CD14-positive monocyte (primary cell): ENCODE data around the gene PLXDC1. TPM values are rescaled to one million over a fixed set of nuclear protein-coding genes. Genes with fewer than 3 reads are reported as not detected.

Source experiments
- DNase-seq, 3 donors: peaks; one replicate each; pipeline ENCODE4 v3.0.0-alpha.2; 2011 to 2022
- H2AFZ ChIP-seq: 2 replicates; pipeline ENCODE4 v1.6.0; 2012; ENCODE audit warnings: mild to moderate bottlenecking, low read depth, low read length, inconsistent platforms; ENCODE audit not compliant: insufficient read depth, poor library complexity, severe bottlenecking
- H3K27ac ChIP-seq, 2 donors: 1 replicate in 1 of 2; 2 replicates in 1 of 2; pipeline ENCODE4 v1.5.1; 2012 to 2013; ENCODE audit warnings: low read length in 2 of 2, control low read depth in 1 of 2, inconsistent platforms in 1 of 2, low read depth in 1 of 2, mild to moderate bottlenecking in 1 of 2
- H3K27me3 ChIP-seq, 2 donors: one replicate each; pipeline versions ENCODE4 v1.6.0 to v1.6.1; 2011 to 2013; ENCODE audit warnings: low read length in 2 of 2; ENCODE audit not compliant: control insufficient read depth in 2 of 2, insufficient read depth in 2 of 2
- H3K36me3 ChIP-seq, 2 donors: replicated peaks in 1 of 2; 1 replicate in 1 of 2; 2 replicates in 1 of 2; pipeline versions ENCODE4 v1.5.1 to v1.6.1; 2012 to 2013; ENCODE audit warnings: low read length in 2 of 2, control low read depth in 1 of 2, inconsistent platforms in 1 of 2, mild to moderate bottlenecking in 1 of 2; ENCODE audit not compliant: insufficient read depth in 2 of 2, control insufficient read depth in 1 of 2
- H3K4me1 ChIP-seq, 2 donors: 1 replicate in 1 of 2; 2 replicates in 1 of 2; pipeline versions ENCODE4 v1.5.1 to v1.6.1; 2012 to 2013; ENCODE audit warnings: low read length in 2 of 2, control low read depth in 1 of 2, inconsistent platforms in 1 of 2, mild to moderate bottlenecking in 1 of 2, moderate library complexity in 1 of 2; ENCODE audit not compliant: insufficient read depth in 2 of 2, control insufficient read depth in 1 of 2
- H3K4me2 ChIP-seq: replicated peaks from 2 replicates; pipeline ENCODE3; 2012; ENCODE audit warnings: low read length, moderate library complexity, mild to moderate bottlenecking; ENCODE audit not compliant: poor library complexity, severe bottlenecking; ENCODE audit errors: extremely low read depth
- H3K4me3 ChIP-seq, 3 experiments: fragments of 200-600 bp in 1 of 3; sonication (generic) in 1 of 3; replicated peaks in 1 of 3; 1 replicate in 2 of 3; 2 replicates in 1 of 3; pipeline ENCODE4 v1.5.1; 2011 to 2013; ENCODE audit warnings: low read length in 3 of 3, mild to moderate bottlenecking in 3 of 3, control low read depth in 2 of 3, low read depth in 2 of 3, inconsistent platforms in 1 of 3, moderate library complexity in 1 of 3
- H3K79me2 ChIP-seq: 2 replicates; pipeline ENCODE4 v1.6.0; 2012; ENCODE audit warnings: mild to moderate bottlenecking, control low read depth, inconsistent platforms, low read length, moderate library complexity; ENCODE audit not compliant: insufficient read depth
- H3K9ac ChIP-seq: 2 replicates; pipeline ENCODE4 v1.6.0; 2017; ENCODE audit warnings: low read length, mild to moderate bottlenecking; ENCODE audit not compliant: insufficient read depth, poor library complexity, severe bottlenecking
- H3K9me3 ChIP-seq, 2 donors: replicated peaks in 1 of 2; 1 replicate in 1 of 2; 2 replicates in 1 of 2; pipeline versions ENCODE4 v1.5.1 to v1.6.1; 2012 to 2013; ENCODE audit warnings: low read length in 2 of 2, control low read depth in 1 of 2; ENCODE audit not compliant: control insufficient read depth in 1 of 2, insufficient read depth in 1 of 2
- H4K20me1 ChIP-seq: 2 replicates; pipeline ENCODE4 v1.6.0; 2012; ENCODE audit warnings: mild to moderate bottlenecking, low read length, control low read depth, moderate library complexity; ENCODE audit not compliant: insufficient read depth
- H3K27ac Mint-ChIP-seq, 7 donors: one replicate each; pipeline ENCODE4 v1.8.0; 2020; ENCODE audit warnings: mild to moderate bottlenecking in 7 of 7, mixed read lengths in 7 of 7, moderate library complexity in 6 of 7, inconsistent platforms in 2 of 7
- H3K27me3 Mint-ChIP-seq, 3 donors: one replicate each; pipeline ENCODE4 v1.8.0; 2021 to 2022; ENCODE audit warnings: low read depth in 3 of 3, mild to moderate bottlenecking in 3 of 3, mixed read lengths in 3 of 3, moderate library complexity in 3 of 3, inconsistent platforms in 1 of 3
- H3K36me3 Mint-ChIP-seq, 2 donors: one replicate each; pipeline ENCODE4 v1.8.0; 2020; ENCODE audit warnings: mixed read lengths in 2 of 2, inconsistent platforms in 1 of 2, mild to moderate bottlenecking in 1 of 2
- H3K4me1 Mint-ChIP-seq: one replicate; pipeline ENCODE4 v1.8.0; 2020; ENCODE audit warnings: mild to moderate bottlenecking, mixed read lengths
- H3K4me3 Mint-ChIP-seq, 2 donors: one replicate each; pipeline ENCODE4 v1.8.0; 2020; ENCODE audit warnings: mild to moderate bottlenecking in 2 of 2, mixed read lengths in 2 of 2, moderate library complexity in 1 of 2
- H3K9me3 Mint-ChIP-seq, 7 donors: one replicate each; pipeline ENCODE4 v1.8.0; 2020 to 2022; ENCODE audit warnings: mixed read lengths in 7 of 7, mild to moderate bottlenecking in 6 of 7, moderate library complexity in 6 of 7, inconsistent platforms in 2 of 7
- CTCF ChIP-seq: fragments of 200-600 bp; IDR thresholded peaks from one replicate; pipeline ENCODE4 v1.8.0; 2022; ENCODE audit warnings: antibody characterized with exemption, mild to moderate bottlenecking
- WGBS: methylation state at CpG from one replicate; pipeline ENCODE4 v1.1.5; 2013; ENCODE audit warnings: missing lambda C conversion rate; ENCODE audit not compliant: insufficient coverage; 5-methylcytosine and 5-hydroxymethylcytosine counted together
- intact Hi-C, 2 donors: fragments of 100-400 bp; cut with micrococcal nuclease; formaldehyde crosslinking; loops; one replicate each; pipeline versions ENCODE4 v1.15.0 to v1.15.1; 2023
- polyA plus RNA-seq, 3 donors: library from polyadenylated mRNA; depleted of rRNA in 1 of 3; unstranded in 2 of 3; stranded (reverse) in 1 of 3; fragments of 300-500 nt in 2 of 3; fragments of >200 nt in 1 of 3; fragmentation: Illumina TruSeq in 2 of 3; gene quantifications; 1 replicate in 2 of 3; 2 replicates in 1 of 3; pipeline ENCODE4 v1.2.3, GENCODE V29; 2012 to 2021

PLXDC1 gene
- polyA plus RNA-seq, 3 donors = 0.21 TPM; not detected in 2

- Histone ChIP-seq H2AFZ (no peak overlapping the region), H4K20me1 (peaks cover 6% of the 10 kb centered on the region), H3K4me3 (no peak overlapping the region), H3K36me3 (peaks cover 19 to 36% of the 10 kb centered on the region in 2 donors), H3K9ac (no peak overlapping the region), H3K27me3 (no peaks in the 10 kb centered on the region), H3K27ac (no peak overlapping the region), H3K9me3 (no peaks in the 10 kb centered on the region), H3K4me2 (no peak overlapping the region), H3K4me1 (peaks cover 38 to 48% of the 10 kb centered on the region in 2 donors), H3K79me2 (peaks cover 7% of the 10 kb centered on the region)
- Mint-ChIP-seq H3K27ac (peak overlapping the region in 1 of 7 donors; percentile 70), H3K36me3 (peaks cover 29 to 34% of the 10 kb centered on the region in 2 donors), H3K9me3 (no peaks in the 10 kb centered on the region), H3K27me3 (peaks cover 0 to 3% (median 2%) of the 10 kb centered on the region in 3 donors), H3K4me3 (no peak overlapping the region), H3K4me1 (peaks cover 39% of the 10 kb centered on the region)
- intact Hi-C loops = loop anchor here (2.0 to 5.0 kb wide), 2 partner anchors 31 to 33 kb away; no protein-coding TSS in a partner anchor
- 55% methylated on average over 4 of the region's 8 CpGs for WGBS
- TF ChIP-seq CTCF = no peak
- no peak for DNase-seq
Measured at GRCh38 chr17:39195568-39196160, 44.2 kb upstream of the PLXDC1 start.

DNA sequence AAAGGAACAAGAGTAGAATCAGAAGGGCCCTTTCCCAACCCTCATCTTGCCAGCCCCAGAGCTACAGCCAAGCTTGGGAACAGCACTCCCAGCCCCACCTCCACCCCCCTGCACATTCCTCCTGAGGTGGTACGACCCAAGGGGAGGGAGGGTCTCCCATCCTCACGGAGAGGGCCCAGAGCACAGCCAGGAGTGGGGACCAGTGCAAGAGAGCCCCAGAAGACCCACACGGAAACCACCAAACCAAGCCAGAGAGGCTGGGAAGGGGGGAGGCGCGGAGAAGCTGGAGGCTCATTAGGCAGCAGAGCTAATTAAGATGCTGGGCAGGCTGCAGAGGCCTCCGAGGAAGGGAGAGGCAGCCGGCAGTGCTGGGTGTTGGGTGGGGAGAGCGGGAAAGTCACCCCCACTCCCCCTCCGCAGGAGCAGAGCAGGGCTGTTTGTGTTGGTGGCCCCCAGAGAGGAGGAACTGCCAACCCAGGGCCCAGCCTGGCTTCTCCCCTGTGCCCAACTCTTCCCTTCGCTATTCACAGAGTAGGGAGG, 43.6 kb upstream of the PLXDC1 start:
- intact Hi-C loops = loop anchor here in 1 of 2 donors (5.0 kb wide), 1 partner anchor 33 kb away; no protein-coding TSS in a partner anchor
- Histone ChIP-seq H3K36me3 (peaks cover 19 to 39% of the 10 kb centered on the region in 2 donors), H3K4me2 (no peak overlapping the region), H3K27ac (no peak overlapping the region), H3K27me3 (no peaks in the 10 kb centered on the region), H3K4me3 (no peak overlapping the region), H4K20me1 (peaks cover 3% of the 10 kb centered on the region), H3K4me1 (peaks cover 37 to 44% of the 10 kb centered on the region in 2 donors), H2AFZ (no peak overlapping the region), H3K9me3 (no peaks in the 10 kb centered on the region), H3K79me2 (peaks cover under 1% of the 10 kb centered on the region), H3K9ac (no peak overlapping the region)
- Mint-ChIP-seq H3K27ac (no peak overlapping the region), H3K4me3 (no peak overlapping the region), H3K27me3 (peaks cover 0 to 3% (median 2%) of the 10 kb centered on the region in 3 donors), H3K9me3 (no peaks in the 10 kb centered on the region), H3K36me3 (peaks cover 31 to 35% of the 10 kb centered on the region in 2 donors), H3K4me1 (peaks cover 39% of the 10 kb centered on the region)
- TF ChIP-seq CTCF = no peak
- 67% methylated on average over 1 of the region's 10 CpGs for WGBS
- DNase-seq = no peak
